PFSK-1 (cell line): ENCODE data around the gene PPP2R5A.

Source experiments
- FOXP2 ChIP-seq: optimal IDR thresholded peaks from 2 replicates; pipeline ENCODE3; 2011; ENCODE audit warnings: borderline replicate concordance, control low read depth, inconsistent platforms; ENCODE audit not compliant: insufficient read depth; ENCODE audit errors: extremely low read length, extremely low read depth
- POLR2AphosphoS5 ChIP-seq: IDR thresholded peaks from 2 replicates; pipeline ENCODE4 v1.6.1; 2012; ENCODE audit warnings: low read depth, mild to moderate bottlenecking, control low read depth, low read length, moderate library complexity
- REST ChIP-seq, 2 experiments: IDR thresholded peaks; 2 replicates each; pipeline versions ENCODE4 v1.6.1 to v1.8.0; 2011 to 2012; ENCODE audit warnings: low read depth in 2 of 2, low read length in 2 of 2, control low read depth in 1 of 2, inconsistent platforms in 1 of 2, mild to moderate bottlenecking in 1 of 2, moderate library complexity in 1 of 2; ENCODE audit not compliant: insufficient read depth in 1 of 2
- SIN3A ChIP-seq: IDR thresholded peaks from 2 replicates; pipeline ENCODE4 v1.6.1; 2012; ENCODE audit warnings: mild to moderate bottlenecking, low read length, moderate library complexity, borderline replicate concordance; ENCODE audit not compliant: insufficient read depth
- TAF1 ChIP-seq: IDR thresholded peaks from 2 replicates; pipeline ENCODE4 v1.6.1; 2012; ENCODE audit warnings: low read length, control low read depth, borderline replicate concordance; ENCODE audit not compliant: insufficient read depth

The PPP2R5A gene

DNA sequence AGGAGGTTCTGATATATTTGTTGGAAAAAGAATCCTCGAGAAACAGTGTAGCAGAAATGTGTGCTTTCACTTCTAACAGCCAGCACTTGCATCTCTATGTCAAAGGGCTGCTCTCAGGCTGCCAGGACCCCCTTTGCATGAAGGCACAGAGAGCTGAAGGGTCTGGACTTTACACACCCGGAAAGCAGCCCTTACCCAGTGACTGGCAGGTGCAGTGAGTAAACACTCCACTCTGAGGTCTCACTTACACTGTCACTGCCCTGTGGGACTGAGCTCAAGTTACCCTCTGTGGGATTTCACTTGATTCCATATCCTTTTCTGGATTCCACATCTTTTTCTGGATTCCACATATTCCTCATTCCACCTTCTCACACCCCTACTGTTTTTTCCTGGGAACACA lies 40.8 kb upstream of the PPP2R5A start:
- TF ChIP-seq SIN3A (no peak), FOXP2 (no peak), POLR2AphosphoS5 (no peak), TAF1 (no peak), REST (IDR thresholded peaks at IDR 0.05; ENCODE audit: insufficient read depth in 1 of 2, low read depth in 2 of 2, low read length in 2 of 2) (no peak)

DNA sequence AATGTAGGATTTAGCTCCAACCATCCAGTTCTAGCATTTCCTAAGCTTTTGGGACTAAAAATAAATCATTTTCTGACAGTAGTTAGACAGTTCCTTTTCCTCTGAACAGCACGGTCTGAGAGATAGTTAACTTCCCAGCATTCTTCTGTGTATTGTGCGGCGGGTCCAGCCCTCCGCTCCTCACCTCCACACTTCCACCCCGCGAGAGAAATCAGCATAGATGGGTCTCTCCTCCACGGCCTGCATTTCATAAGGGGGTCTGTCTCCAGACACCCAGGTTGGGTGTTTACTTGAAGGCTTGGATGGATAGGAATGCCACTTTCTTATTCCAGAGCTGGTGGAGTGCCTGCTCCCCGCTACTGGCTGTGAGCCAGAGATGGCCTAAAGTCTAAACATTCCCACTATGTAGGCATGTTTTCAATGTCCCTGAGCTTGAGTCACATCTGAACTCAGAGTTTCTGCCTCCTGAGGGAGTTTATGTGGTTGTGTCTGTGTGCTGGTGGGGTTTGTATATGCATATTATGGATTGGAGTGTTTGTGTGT lies 38.0 kb upstream of the PPP2R5A start:
- TF ChIP-seq REST (IDR thresholded peaks at IDR 0.05; ENCODE audit: insufficient read depth in 1 of 2, low read depth in 2 of 2, low read length in 2 of 2), result no peak
- no peak for TF ChIP-seq TAF1
- no peak for TF ChIP-seq SIN3A
- no peak for TF ChIP-seq FOXP2
- no peak for TF ChIP-seq POLR2AphosphoS5

- TF ChIP-seq POLR2AphosphoS5 (no peak), SIN3A (no peak), TAF1 (no peak), REST (IDR thresholded peaks at IDR 0.05; ENCODE audit: insufficient read depth in 1 of 2, low read depth in 2 of 2, low read length in 2 of 2) (no peak), FOXP2 (no peak)
Observed at GRCh38 chr1:212247988-212248387, 37.2 kb upstream of the PPP2R5A start.

GRCh38 chr1:212254853-212255363 lies 30.3 kb upstream of the PPP2R5A start:
- TF ChIP-seq FOXP2, result no peak
- TF ChIP-seq TAF1, result no peak
- TF ChIP-seq REST (IDR thresholded peaks at IDR 0.05; ENCODE audit: insufficient read depth in 1 of 2, low read depth in 2 of 2, low read length in 2 of 2), result no peak
- TF ChIP-seq POLR2AphosphoS5, result no peak
- no peak for TF ChIP-seq SIN3A

GRCh38 chr1:212255705-212256307 lies 29.4 kb upstream of the PPP2R5A start:
- TF ChIP-seq TAF1 (no peak), SIN3A (no peak), POLR2AphosphoS5 (no peak), FOXP2 (no peak), REST (IDR thresholded peaks at IDR 0.05; ENCODE audit: insufficient read depth in 1 of 2, low read depth in 2 of 2, low read length in 2 of 2) (no peak)
